Right lobe of liver (tissue), 4 donors: ENCODE measurements around the gene PARD6G.

Experiments
- POLR2A ChIP-seq: fragments of 450-650 bp; IDR thresholded peaks from one replicate; pipeline ENCODE4 v1.6.1; 2017; ENCODE audit warnings: antibody characterized with exemption, mild to moderate bottlenecking
- TF ChIP-seq, protein P1 (sequence below), 4 donors: fragments of 200-600 bp in 3 of 4; fragments of 450-650 bp in 1 of 4; IDR thresholded peaks; one replicate each; pipeline versions ENCODE4 v1.5.1 to v1.8.0; 2016 to 2022; ENCODE audit warnings: antibody characterized with exemption in 4 of 4, mild to moderate bottlenecking in 2 of 4
- donor health status: DM: no; HTN: no; CAD: no.
- donor health status: DM: no; HTN: no; CAD: no.
- donor health status: DM: no; HTN: yes; CAD: no.

DNA sequence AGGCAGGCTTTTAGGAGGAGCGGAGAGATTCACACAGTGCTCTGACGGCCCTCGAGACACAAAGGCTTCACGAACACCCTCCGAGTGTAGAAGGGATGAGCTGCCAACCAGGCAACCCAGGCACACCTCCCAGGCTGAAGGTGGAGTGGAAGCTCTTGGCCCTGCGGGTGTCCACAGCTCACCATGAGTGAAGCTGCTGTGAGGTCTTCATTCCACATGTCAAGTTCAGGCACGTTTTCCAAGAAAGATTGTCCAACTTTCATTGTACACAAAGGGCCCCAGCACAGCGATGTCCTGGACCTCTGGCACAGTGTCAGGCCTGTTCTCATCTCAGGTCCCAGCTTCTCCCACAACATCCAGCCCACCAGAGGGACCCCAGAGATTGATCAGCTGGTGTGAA is 13.4 kb downstream of the PARD6G start:
- TF ChIP-seq, protein P1, sequence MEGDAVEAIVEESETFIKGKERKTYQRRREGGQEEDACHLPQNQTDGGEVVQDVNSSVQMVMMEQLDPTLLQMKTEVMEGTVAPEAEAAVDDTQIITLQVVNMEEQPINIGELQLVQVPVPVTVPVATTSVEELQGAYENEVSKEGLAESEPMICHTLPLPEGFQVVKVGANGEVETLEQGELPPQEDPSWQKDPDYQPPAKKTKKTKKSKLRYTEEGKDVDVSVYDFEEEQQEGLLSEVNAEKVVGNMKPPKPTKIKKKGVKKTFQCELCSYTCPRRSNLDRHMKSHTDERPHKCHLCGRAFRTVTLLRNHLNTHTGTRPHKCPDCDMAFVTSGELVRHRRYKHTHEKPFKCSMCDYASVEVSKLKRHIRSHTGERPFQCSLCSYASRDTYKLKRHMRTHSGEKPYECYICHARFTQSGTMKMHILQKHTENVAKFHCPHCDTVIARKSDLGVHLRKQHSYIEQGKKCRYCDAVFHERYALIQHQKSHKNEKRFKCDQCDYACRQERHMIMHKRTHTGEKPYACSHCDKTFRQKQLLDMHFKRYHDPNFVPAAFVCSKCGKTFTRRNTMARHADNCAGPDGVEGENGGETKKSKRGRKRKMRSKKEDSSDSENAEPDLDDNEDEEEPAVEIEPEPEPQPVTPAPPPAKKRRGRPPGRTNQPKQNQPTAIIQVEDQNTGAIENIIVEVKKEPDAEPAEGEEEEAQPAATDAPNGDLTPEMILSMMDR (IDR thresholded peaks at IDR 0.05), result no peak
- TF ChIP-seq POLR2A, result no peak
